GM18873 (cell line): ENCODE data around the gene GRM7.

Experiments
- ATAC-seq: cut with Tn5 transposase; IDR thresholded peaks from one replicate; pipeline ENCODE4 v1.9.1; 2021; ENCODE audit warnings: mild to moderate bottlenecking, moderate library complexity, moderate number of reproducible peaks; ENCODE audit not compliant: unreplicated experiment, low FRiP score

GRM7 gene

DNA sequence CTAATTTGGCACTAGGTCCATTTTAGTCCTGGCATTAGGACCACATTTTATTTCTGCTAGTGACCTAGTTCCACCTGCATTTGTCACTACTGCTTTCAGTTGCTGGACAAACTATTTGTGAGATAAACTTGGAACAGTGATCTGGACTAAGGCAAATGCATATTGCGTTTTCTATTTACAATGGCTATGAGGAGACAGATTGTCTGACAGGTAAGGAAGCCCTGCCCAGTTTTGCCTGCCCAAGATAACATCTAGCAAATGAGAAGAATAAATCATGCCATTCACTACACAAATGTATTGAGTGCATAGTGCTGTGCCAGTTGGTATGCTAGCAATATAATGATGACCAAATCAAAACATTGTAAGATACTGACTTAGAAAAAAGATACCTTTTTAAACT lies 245.7 kb downstream of the GRM7 start:
- ATAC-seq = no peak

- no peak for ATAC-seq
These were observed 251.7 kb downstream of the GRM7 start for GRCh38 chr3:7112523-7113056.

- no peak for ATAC-seq
These were observed 283.9 kb downstream of the GRM7 start for GRCh38 chr3:7144697-7145308.

- no peak for ATAC-seq
These were observed 285.6 kb downstream of the GRM7 start for GRCh38 chr3:7146529-7146928.

GRCh38 chr3:7158516-7158915 lies 297.6 kb downstream of the GRM7 start:
- no peak for ATAC-seq

- ATAC-seq = no peak
These were observed 299.8 kb downstream of the GRM7 start for GRCh38 chr3:7160689-7161088.

DNA sequence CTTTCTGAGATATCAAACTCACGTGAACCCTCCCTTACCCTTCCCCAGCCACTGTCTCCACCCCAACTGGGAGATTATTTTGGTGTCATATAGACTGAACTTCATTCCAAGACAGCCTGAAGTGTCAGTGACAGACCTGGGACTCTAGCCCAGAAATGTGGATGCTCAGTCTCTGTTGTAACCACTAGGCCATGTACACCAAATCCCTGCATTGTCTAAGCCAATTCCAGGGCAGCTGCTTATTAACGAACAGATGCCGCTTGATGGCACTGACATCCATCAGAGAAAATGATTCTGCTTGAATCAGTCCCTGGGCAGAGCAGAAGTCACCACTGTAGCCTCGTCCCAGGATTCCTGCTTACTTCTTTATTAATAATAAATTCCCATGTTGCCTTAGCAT lies 305.5 kb downstream of the GRM7 start:
- ATAC-seq = no peak

GRCh38 chr3:7171493-7171892 lies 310.6 kb downstream of the GRM7 start:
- no peak for ATAC-seq

- ATAC-seq = no peak
These were observed 312.1 kb downstream of the GRM7 start for GRCh38 chr3:7172996-7173395.

DNA sequence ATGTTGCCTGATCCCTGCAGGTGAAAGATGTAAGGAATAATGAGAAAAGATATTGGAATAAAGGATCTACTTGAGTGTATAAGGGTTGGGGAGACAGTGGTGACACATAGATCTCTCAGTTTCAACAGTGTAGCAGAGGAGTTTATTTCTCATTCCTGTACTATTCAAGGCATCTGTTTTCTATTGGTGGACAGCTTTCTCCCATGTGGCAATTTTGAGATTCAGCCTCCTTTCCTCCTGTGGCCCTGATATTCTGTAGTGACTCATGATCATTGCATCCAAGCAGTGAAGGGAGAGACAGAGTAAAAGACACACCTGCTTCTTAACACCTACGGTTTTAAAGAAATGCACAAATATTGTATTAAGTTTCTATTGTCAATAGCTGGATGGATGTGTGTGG lies 327.6 kb downstream of the GRM7 start:
- ATAC-seq = no peak

DNA sequence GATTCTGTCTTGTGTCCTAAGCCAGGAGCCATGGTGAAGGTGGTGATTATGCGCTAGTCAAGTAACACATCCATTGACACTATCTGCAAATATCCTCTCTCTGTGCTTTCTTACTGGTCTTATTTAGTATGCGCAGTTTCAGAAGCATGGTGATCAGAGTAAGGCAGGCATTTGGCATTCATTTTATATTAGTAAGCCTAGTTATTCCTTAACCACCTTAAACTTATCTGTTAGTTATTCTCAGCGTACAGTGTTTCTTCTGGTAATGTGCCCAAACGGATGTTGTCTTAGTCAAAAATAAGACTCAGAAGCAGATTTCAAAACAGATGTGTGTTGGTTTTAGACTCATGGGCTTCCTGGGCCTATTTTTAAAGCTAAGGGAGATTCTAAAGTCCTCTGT lies 329.2 kb downstream of the GRM7 start:
- peak; percentile 72 for ATAC-seq

DNA sequence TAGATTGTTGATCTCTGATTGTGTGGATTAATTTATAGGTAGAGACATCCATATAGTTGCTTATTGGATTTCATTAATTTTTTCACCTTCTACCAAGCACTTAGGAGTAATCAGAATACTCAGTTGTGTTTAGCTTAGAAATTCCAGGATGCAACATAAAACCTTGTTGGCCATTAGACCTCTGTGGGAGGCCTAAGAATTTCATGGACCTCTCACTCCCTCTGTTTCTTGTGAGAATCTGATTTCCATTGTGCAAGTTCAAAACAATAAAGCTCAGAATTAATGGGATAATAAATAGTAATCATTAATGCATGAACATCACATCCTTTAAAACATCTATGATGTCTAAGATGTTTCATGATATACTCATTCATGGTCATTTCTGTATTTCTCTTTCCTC lies 332.4 kb downstream of the GRM7 start:
- ATAC-seq = no peak

DNA sequence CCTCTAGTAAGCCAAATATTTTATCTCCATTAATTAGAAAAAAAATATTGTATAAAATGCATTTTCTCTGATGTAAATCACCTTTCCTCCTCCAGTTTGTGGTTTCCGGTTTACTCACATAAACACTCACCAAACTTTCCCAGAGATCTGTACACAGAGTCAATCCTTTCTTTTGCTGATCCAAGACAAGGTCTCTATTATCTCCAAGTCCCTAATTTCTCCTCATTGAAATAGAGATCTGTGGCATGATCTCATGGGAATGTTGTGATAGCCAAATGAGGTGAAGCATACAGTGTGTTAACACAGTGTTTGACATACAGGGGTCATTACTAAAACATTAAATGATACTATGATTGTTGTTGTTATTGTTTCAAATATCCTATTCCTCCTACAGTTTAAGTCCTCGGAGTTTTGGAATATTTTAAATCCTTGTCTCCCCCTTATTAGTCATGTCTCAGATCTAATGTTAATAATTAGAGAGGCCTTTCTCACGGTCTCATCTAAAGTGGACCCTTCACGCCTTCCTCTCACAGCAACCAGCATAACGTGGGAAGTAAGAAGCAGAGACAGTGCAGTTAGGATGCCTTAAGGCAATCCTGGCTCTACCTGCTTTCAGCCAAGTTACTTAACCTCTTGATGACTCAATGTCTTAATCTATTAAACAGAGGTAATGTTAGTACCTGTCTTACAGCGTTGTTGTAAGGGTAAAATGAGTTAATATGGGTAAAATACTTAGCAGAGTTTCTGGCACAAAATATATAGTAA lies 333.3 kb downstream of the GRM7 start:
- no peak for ATAC-seq

DNA sequence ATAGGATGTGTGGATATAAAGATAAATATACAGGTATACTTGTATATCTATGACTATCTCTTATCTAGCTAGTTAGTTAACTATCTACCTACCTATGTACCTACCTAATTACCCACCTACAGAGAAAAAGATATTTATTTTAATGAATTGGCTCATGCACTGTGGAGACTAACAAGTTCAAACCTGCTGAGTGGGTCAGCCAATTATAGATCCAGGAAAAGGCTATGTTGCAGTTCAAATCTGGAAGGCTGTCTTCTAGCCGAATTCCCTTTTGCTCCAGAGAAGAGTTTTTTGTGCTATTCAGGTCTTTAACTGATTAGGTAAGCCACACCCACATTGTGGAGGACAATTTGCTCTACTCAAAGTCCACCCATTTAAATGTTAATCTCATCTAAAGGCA lies 335.0 kb downstream of the GRM7 start:
- no peak for ATAC-seq

GRCh38 chr3:7201784-7202183 lies 340.9 kb downstream of the GRM7 start:
- ATAC-seq = no peak

GRCh38 chr3:7203969-7204847 lies 343.3 kb downstream of the GRM7 start:
- ATAC-seq = peak; percentile 39

DNA sequence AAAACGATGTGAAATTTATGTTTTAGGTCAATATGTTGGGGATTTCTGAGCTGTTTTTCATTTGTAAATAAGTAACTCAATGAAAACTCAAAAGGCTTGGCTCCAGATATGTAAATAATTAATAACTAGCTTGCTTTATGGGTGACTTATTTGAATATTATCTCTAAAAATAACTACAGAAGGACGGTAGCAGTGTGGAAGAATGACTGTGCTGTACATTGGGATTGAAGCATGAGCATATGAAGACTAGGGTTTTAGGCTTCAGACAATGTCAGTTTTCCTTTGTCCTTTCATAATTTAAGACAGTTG lies 343.9 kb downstream of the GRM7 start:
- peak; percentile 45 for ATAC-seq

GRCh38 chr3:7205535-7205934 lies 344.6 kb downstream of the GRM7 start:
- ATAC-seq = no peak

- ATAC-seq = peak; percentile 39
These were observed 345.0 kb downstream of the GRM7 start for GRCh38 chr3:7205962-7206361.

DNA sequence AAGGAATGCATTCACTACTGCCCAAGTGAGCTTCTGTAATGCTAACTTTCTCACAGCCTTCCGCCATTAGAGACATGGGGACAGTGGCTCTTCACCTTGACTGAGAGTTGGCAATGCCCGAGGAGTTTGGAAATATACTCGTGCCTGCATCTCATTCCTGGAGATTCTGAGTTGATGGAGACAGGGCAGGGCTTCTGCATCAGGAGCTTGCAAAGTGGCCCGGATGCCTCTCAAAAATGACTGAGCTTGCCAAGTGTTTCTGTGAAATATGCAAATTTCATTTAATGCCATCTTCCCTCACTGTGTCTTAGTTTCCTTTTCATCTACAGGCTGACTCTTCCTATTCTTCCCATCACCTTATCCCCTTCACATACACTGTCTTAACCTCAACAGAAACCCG lies 346.2 kb downstream of the GRM7 start:
- no peak for ATAC-seq

GRCh38 chr3:7207928-7208327 lies 347.0 kb downstream of the GRM7 start:
- no peak for ATAC-seq
